Nephron (organoid): ENCODE measurements around the gene MRPL48.
"Not testable (repeated sequence)": the region's sequence is repeated elsewhere in the genome, so short reads cannot be mapped to it uniquely, and the experiment has no call there.

Experiments
- H3K27ac Mint-ChIP-seq, 3 experiments: 2 replicates each; pipeline ENCODE4 v1.8.0; 2020; ENCODE audit warnings: mixed read lengths in 3 of 3, mild to moderate bottlenecking in 2 of 3, moderate library complexity in 1 of 3
- H3K27me3 Mint-ChIP-seq: 2 replicates; pipeline ENCODE4 v1.8.0; 2021; ENCODE audit warnings: low read depth, mild to moderate bottlenecking, moderate library complexity, mixed read lengths
- H3K36me3 Mint-ChIP-seq: 2 replicates; pipeline ENCODE4 v1.8.0; 2020; ENCODE audit warnings: low read depth, mixed read lengths
- H3K4me1 Mint-ChIP-seq: 2 replicates; pipeline ENCODE4 v1.8.0; 2020; ENCODE audit warnings: mixed read lengths
- H3K4me3 Mint-ChIP-seq, 3 experiments: 2 replicates each; pipeline ENCODE4 v1.8.0; 2020; ENCODE audit warnings: mild to moderate bottlenecking in 3 of 3, mixed read lengths in 3 of 3, moderate library complexity in 2 of 3
- H3K9me3 Mint-ChIP-seq: 2 replicates; pipeline ENCODE4 v1.8.0; 2020; ENCODE audit warnings: mixed read lengths
- TF ChIP-seq, protein P1 (sequence below), 3 experiments: fragments of 200-600 bp; sonication (generic); IDR thresholded peaks; one replicate each; pipeline ENCODE4 v1.5.0; 2021; ENCODE audit warnings: antibody characterized with exemption in 3 of 3; ENCODE audit not compliant: unreplicated experiment in 3 of 3

The MRPL48 gene

DNA sequence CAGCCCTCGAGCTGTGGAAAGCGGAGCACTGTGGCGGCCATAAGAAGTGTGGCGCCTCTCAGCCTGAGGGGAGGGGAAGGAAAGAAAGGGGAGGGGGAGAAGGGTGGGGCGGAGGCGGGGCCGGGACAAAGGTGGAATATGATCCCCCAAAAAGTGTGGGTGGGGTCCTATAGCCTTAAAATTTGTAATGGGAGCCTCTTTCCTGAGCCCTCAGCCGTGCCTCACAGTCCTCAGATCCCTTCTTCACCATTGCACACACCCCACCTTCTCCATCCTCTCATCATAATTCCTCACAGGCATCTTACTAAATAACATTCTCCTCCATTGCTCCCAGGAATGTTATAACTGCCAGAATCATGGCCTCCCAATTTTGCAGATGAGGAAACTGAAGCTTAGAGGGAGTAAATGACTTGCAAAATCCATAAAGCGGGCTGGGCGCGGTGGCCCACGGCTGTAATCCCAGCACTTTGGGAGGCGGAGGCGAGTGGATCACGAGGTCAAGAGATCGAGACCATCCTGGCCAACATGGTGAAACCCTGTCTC lies 26.2 kb upstream of the MRPL48 start:
- Mint-ChIP-seq H3K4me3 (peak overlapping the region; percentile 97 to 99 (median 97)), H3K27me3 (no peaks in the 10 kb centered on the region), H3K36me3 (peaks cover 4% of the 10 kb centered on the region), H3K4me1 (peaks cover 28% of the 10 kb centered on the region), H3K9me3 (no peaks in the 10 kb centered on the region), H3K27ac (peak overlapping the region; percentile 27 to 99 (median 80))
- TF ChIP-seq, protein P1, sequence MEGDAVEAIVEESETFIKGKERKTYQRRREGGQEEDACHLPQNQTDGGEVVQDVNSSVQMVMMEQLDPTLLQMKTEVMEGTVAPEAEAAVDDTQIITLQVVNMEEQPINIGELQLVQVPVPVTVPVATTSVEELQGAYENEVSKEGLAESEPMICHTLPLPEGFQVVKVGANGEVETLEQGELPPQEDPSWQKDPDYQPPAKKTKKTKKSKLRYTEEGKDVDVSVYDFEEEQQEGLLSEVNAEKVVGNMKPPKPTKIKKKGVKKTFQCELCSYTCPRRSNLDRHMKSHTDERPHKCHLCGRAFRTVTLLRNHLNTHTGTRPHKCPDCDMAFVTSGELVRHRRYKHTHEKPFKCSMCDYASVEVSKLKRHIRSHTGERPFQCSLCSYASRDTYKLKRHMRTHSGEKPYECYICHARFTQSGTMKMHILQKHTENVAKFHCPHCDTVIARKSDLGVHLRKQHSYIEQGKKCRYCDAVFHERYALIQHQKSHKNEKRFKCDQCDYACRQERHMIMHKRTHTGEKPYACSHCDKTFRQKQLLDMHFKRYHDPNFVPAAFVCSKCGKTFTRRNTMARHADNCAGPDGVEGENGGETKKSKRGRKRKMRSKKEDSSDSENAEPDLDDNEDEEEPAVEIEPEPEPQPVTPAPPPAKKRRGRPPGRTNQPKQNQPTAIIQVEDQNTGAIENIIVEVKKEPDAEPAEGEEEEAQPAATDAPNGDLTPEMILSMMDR (IDR thresholded peaks at IDR 0.05; ENCODE audit: unreplicated experiment in 3 of 3) = no peak

DNA sequence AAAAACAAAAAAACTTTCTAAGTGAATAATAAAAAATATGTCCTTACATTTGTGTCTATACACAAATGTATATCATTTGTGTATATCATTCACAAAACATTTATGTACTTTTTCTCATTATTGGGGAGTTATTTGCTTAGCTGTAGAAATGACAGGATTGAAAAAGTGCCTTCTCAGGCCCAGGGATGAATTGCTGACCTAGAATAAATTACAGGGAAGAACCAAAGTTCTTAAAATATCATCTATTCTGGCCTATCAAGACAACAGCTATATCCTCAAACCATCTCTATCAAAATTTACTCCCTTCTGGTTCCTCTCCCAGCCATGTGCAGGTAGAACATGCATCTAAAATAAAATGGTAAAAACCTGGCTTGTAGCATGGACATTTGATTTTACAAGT lies 24.9 kb upstream of the MRPL48 start:
- no peaks in the 10 kb centered on the region for H3K27me3 Mint-ChIP-seq
- H3K27ac Mint-ChIP-seq = peak overlapping the region in 2 of 3 experiments; percentile 24 to 52
- H3K36me3 Mint-ChIP-seq = no peaks in the 10 kb centered on the region
- H3K4me1 Mint-ChIP-seq = peaks cover 32% of the 10 kb centered on the region
- peak overlapping the region in 1 of 3 experiments; percentile 41 for H3K4me3 Mint-ChIP-seq
- TF ChIP-seq, protein P1 (IDR thresholded peaks at IDR 0.05; ENCODE audit: unreplicated experiment in 3 of 3) = no peak
- no peaks in the 10 kb centered on the region for H3K9me3 Mint-ChIP-seq

DNA sequence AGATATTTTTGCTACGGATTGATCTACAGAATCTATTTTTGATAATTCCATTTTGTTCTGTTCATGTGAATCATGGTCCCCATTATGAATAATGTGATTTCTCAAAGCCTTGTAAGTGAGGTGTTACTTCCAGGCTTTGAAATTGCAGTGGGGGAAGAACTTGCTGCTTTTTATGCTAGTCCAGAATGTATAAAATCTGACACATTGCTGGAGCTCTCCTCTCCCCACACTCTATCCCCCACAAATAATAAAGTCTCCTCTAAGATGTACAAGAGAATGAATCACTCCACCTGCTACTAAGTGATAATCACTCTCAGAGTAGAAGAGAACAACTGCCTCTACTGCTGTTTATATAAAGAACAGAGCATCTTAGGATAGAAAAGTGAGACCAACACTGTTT lies 20.9 kb upstream of the MRPL48 start:
- Mint-ChIP-seq H3K27ac (no peak overlapping the region), H3K27me3 (no peaks in the 10 kb centered on the region), H3K4me1 (peaks cover 13% of the 10 kb centered on the region), H3K4me3 (no peak overlapping the region), H3K9me3 (no peaks in the 10 kb centered on the region), H3K36me3 (no peaks in the 10 kb centered on the region)
- TF ChIP-seq, protein P1 (IDR thresholded peaks at IDR 0.05; ENCODE audit: unreplicated experiment in 3 of 3) = no peak

DNA sequence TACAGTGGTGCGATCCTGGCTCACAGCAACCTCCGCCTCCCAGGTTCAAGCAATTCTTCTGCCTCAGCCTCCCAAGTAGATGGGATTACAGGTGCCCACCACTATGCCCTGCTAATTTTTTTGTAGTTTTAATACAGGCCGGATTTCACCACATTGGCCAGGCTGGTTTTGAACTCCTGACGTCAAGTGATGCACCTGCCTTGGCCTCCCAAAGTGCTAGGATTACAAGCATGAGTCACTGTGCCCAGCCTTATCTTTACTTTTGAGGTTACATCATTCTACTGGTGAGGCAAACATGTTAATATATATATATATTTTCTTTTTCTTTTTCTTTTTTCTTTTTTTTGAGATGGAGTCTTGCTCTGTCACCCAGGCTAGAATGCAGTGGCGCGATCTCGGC lies 16.9 kb upstream of the MRPL48 start:
- not testable (repeated sequence) for H3K9me3 Mint-ChIP-seq, H3K27ac Mint-ChIP-seq, H3K36me3 Mint-ChIP-seq, H3K4me1 Mint-ChIP-seq, H3K27me3 Mint-ChIP-seq, H3K4me3 Mint-ChIP-seq

DNA sequence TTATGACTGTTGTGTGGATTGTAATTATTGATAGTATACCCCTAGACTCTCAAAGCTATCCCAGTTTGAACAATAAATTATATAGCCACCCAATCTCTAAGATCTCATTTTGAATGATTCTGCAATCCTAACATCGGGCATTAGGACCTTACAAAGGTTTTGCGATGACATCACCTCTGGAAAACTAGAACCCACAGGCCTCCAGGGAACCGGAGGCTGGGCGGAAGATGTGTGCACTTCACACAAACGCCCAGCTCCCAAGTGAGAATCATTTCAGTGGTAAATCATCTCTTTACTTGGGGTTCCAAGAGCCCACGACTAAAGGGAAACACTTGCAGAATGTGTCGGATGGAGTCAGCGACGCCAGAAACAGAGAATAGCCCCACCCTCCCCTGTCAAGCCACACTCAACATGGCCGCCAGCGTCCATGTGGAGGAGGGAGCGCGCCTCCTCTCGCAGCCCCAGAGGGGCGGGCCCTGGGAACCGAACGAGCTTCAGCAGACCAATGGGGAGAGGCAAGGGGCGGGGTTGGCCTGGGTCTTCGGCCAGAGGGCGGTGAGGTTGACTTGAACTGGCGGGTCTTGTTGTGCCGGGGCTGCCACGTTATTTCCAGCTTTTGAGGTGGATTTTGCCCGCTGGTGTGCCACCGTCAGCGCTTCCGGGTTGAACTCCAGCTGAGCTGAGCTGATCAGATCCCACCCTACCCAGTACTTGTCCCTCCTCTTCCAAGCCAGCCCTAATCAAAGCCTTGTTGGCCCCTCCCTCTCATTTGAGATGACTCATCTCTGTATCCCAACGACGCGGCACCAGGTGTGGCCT lies 8.4 kb upstream of the MRPL48 start:
- Mint-ChIP-seq H3K4me3 (peak overlapping the region; percentile 96 to 97 (median 97)), H3K36me3 (no peaks in the 10 kb centered on the region), H3K4me1 (no peaks in the 10 kb centered on the region), H3K27me3 (no peaks in the 10 kb centered on the region), H3K27ac (peak overlapping the region; percentile 99 to 100 (median 99)), H3K9me3 (no peaks in the 10 kb centered on the region)
- TF ChIP-seq, protein P1 (IDR thresholded peaks at IDR 0.05; ENCODE audit: unreplicated experiment in 3 of 3) = no peak

DNA sequence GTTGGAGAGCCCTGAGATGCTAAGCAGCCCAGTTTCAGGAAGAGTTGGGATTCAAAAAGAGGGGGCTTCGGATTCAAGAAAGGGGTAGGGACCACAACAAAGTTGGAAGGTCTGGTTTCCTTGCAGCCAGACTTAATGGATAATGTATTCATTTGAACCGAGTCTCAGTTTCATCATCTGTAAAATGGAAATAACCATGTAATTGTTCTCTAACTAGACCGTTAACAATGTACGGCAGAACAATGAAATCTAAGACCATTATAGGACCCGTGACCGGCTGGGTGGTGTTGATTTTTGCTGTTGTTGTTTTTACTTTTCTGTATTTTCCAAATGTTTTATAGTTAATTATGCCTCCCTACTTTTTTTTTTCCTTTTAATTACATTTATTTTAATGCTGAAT lies 6.4 kb upstream of the MRPL48 start:
- H3K27ac Mint-ChIP-seq = peak overlapping the region in 2 of 3 experiments; percentile 25 to 29
- no peaks in the 10 kb centered on the region for H3K27me3 Mint-ChIP-seq

More for the DNA sequence above, 6.4 kb upstream of the MRPL48 start:
- Mint-ChIP-seq H3K36me3 (no peaks in the 10 kb centered on the region), H3K9me3 (no peaks in the 10 kb centered on the region), H3K4me3 (peak overlapping the region in 2 of 3 experiments; percentile 32 to 49), H3K4me1 (no peaks in the 10 kb centered on the region)
- TF ChIP-seq, protein P1 (IDR thresholded peaks at IDR 0.05; ENCODE audit: unreplicated experiment in 3 of 3) = no peak
